Kidney (tissue), 14 donors: ENCODE measurements around the gene GPER1. TPM values are rescaled to one million over a fixed set of nuclear protein-coding genes. Genes with fewer than 3 reads are reported as not detected.
A peak's percentile ranks its signal among the peaks of the same experiment; 100 is the strongest.

Source experiments
- DNase-seq, 5 donors: peaks; one replicate each; pipeline ENCODE4 v3.0.0-alpha.2; 2013 to 2020
- FAIRE-seq: peaks from 2 replicates; lab custom pipeline; 2012; peaks lifted over from hg19 to GRCh38; lab: Jason Lieb, UNC
- H3K27ac ChIP-seq, 2 donors: one replicate each; pipeline ENCODE4 v1.7.0; 2013; ENCODE audit warnings: low read depth in 2 of 2, low read length in 2 of 2, inconsistent platforms in 1 of 2
- H3K27me3 ChIP-seq: one replicate; pipeline ENCODE4 v1.7.1; 2013; ENCODE audit warnings: low read length, inconsistent platforms; ENCODE audit not compliant: control insufficient read depth, insufficient read depth
- H3K36me3 ChIP-seq, 3 donors: one replicate each; pipeline versions ENCODE4 v1.7.0 to v1.7.1; 2013; ENCODE audit warnings: low read length in 3 of 3, control low read depth in 1 of 3, inconsistent platforms in 1 of 3; ENCODE audit not compliant: insufficient read depth in 3 of 3, control insufficient read depth in 2 of 3
- H3K4me1 ChIP-seq, 3 donors: one replicate each; pipeline versions ENCODE4 v1.7.0 to v1.7.1; 2013; ENCODE audit warnings: low read length in 3 of 3, inconsistent platforms in 1 of 3, low read depth in 1 of 3; ENCODE audit not compliant: control insufficient read depth in 2 of 3, insufficient read depth in 2 of 3
- H3K4me3 ChIP-seq, 3 donors: one replicate each; pipeline versions ENCODE4 v1.7.0 to v1.8.1; 2013; ENCODE audit warnings: low read length in 3 of 3, control low read depth in 1 of 3, inconsistent platforms in 1 of 3
- H3K9ac ChIP-seq, 3 donors: one replicate each; pipeline versions ENCODE4 v1.7.0 to v1.7.1; 2013; ENCODE audit warnings: low read length in 3 of 3, control low read depth in 1 of 3, inconsistent platforms in 1 of 3
- H3K9me3 ChIP-seq, 3 donors: one replicate each; pipeline versions ENCODE4 v1.7.0 to v1.7.1; 2013; ENCODE audit warnings: low read length in 3 of 3, control low read depth in 1 of 3, inconsistent platforms in 1 of 3; ENCODE audit not compliant: control insufficient read depth in 2 of 3, insufficient read depth in 1 of 3
- intact Hi-C: fragments of 100-400 bp; cut with DNase I; formaldehyde crosslinking; loops from one replicate; pipeline ENCODE4 v1.11.1; 2022
- polyA plus RNA-seq: library from polyadenylated mRNA; stranded (reverse); fragments of 350-450 nt; fragmentation: Illumina TruSeq; extraction: RNeasy Lipid Tissue Mini Kit (QIAGEN cat#74804); gene quantifications from one replicate; pipeline ENCODE4 v1.2.3, GENCODE V29; 2014; ENCODE audit warnings: low read depth, low replicate concordance; ENCODE audit not compliant: insufficient read depth
- total RNA-seq: library from RNA; stranded (reverse); fragmentation: NEBNext Ultra II Directional; extraction: Animal tissue kit (Norgen Biotek cat#: 25700); gene quantifications from one replicate; pipeline ENCODE4 v1.2.1, GENCODE V29; 2021
- TF ChIP-seq, protein P1 (sequence below): IDR thresholded peaks from 3 replicates; pipeline ENCODE4 v1.5.1; 2012; ENCODE audit warnings: mild to moderate bottlenecking, moderate library complexity, borderline replicate concordance; ENCODE audit not compliant: insufficient read depth; ENCODE audit errors: extremely low read depth
- donor health status: control.
- donor health status: control.
- donor health status: control.
- donor health status: control.
- donor health status: control.
- donor health status: DM: yes; HTN: yes; CAD: no.
- donor health status: Normal renal cell carcinoma (clear cell type).

GPER1 gene
- total and polyA plus RNA-seq, 2 donors from 2014 or later, result 4.8 to 5.2 TPM

DNA sequence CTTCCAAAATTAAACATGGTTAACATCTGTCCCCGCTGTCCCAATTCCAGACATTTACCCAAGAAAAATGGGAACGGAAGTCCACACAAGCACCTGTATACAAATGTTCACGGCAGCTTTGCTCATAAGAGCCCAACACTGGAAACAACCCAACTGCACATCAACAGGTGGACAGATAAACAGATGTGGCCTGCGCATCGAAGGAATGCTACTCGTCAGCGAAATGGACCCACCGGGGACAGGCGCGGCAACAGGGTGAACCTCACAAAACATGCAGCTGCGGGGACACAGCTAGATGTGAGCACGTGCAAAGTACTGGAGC lies 22.7 kb upstream of the GPER1 start:
- Histone ChIP-seq H3K36me3 (no peaks in the 10 kb centered on the region), H3K9me3 (no peaks in the 10 kb centered on the region), H3K9ac (no peak overlapping the region), H3K27ac (no peak overlapping the region), H3K27me3 (no peaks in the 10 kb centered on the region), H3K4me3 (no peak overlapping the region), H3K4me1 (peaks cover 0 to 14% (median 8%) of the 10 kb centered on the region in 3 donors)
- TF ChIP-seq, protein P1, sequence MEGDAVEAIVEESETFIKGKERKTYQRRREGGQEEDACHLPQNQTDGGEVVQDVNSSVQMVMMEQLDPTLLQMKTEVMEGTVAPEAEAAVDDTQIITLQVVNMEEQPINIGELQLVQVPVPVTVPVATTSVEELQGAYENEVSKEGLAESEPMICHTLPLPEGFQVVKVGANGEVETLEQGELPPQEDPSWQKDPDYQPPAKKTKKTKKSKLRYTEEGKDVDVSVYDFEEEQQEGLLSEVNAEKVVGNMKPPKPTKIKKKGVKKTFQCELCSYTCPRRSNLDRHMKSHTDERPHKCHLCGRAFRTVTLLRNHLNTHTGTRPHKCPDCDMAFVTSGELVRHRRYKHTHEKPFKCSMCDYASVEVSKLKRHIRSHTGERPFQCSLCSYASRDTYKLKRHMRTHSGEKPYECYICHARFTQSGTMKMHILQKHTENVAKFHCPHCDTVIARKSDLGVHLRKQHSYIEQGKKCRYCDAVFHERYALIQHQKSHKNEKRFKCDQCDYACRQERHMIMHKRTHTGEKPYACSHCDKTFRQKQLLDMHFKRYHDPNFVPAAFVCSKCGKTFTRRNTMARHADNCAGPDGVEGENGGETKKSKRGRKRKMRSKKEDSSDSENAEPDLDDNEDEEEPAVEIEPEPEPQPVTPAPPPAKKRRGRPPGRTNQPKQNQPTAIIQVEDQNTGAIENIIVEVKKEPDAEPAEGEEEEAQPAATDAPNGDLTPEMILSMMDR, result no peak
- DNase-seq (no peak), FAIRE-seq (no peak)
- intact Hi-C loops, result no loop called here

DNA sequence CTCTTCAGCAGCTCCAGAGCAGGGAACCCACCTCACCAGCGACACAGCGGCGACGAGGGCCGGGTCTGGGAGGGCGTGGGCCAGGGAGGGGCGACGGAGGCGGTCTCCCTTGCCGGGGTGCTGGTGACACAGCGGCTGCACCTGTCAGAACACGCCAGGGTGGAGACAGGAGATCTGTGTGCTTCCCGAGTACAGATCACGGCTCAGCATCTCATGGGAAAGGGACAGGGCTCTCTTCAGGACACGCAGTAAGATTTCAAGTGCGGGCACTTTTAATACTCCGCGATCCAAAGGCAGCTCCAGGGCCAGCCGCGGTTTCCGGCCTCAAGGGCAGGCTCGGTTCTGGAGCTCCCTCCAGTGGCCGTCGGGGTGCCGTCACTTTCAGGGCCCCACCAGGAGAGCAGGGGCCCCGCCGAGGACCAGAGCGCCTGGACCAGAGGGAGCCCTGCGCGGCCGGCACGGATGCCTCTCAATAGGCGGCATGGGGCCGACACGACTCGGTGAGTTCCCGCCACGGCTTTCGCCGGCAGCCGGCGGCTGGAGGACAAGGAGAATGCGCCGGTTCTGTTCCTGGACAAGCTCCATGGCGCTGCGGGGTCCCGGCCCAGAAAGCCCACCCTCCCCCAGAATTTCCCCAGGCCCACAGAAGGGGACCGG lies 22.2 kb upstream of the GPER1 start:
- Histone ChIP-seq H3K4me1 (peaks cover 0 to 10% (median 3%) of the 10 kb centered on the region in 3 donors), H3K36me3 (peaks cover 0 to 2% (median 0%) of the 10 kb centered on the region in 3 donors), H3K9me3 (peaks cover 0 to 2% (median 0%) of the 10 kb centered on the region in 3 donors), H3K27me3 (no peaks in the 10 kb centered on the region), H3K4me3 (no peak overlapping the region), H3K27ac (no peak overlapping the region), H3K9ac (no peak overlapping the region)
- peak; percentile 82 to 90 (median 87) for DNase-seq
- no peak for FAIRE-seq
- intact Hi-C loops, result no loop called here
- TF ChIP-seq, protein P1, result peak; percentile 94

DNA sequence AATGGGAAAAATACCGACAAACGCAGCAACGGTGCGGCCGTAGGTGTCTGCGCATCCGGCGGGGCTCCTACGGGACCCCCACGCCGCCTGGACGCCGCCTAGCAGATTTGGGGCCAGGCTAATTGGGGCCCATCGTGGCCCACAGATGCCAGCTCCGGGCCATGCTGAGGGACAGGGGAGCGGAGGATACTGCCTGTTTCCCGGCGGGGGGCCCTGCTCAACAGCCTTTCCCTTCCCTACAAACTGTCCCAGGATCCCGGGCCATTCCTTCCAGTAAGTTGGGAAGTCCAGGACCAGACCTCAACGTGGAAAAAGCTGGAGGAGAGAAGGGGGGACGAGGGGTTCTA lies 21.7 kb upstream of the GPER1 start:
- Histone ChIP-seq H3K27ac (no peak overlapping the region), H3K4me3 (no peak overlapping the region)
- intact Hi-C loops, result no loop called here

More for the DNA sequence above, 21.7 kb upstream of the GPER1 start:
- Histone ChIP-seq H3K36me3 (peaks cover 0 to 2% (median 0%) of the 10 kb centered on the region in 3 donors), H3K9me3 (peaks cover 0 to 2% (median 0%) of the 10 kb centered on the region in 3 donors), H3K4me1 (peaks cover 0 to 6% (median 0%) of the 10 kb centered on the region in 3 donors), H3K9ac (no peak overlapping the region), H3K27me3 (no peaks in the 10 kb centered on the region)
- TF ChIP-seq, protein P1, result no peak
- FAIRE-seq (no peak), DNase-seq (no peak)
